SH-SY5Y (cell line): ENCODE measurements around the gene FGF19.

Source experiments
- GATA2 ChIP-seq: IDR thresholded peaks from 2 replicates; pipeline ENCODE4 v1.6.1; 2011; ENCODE audit warnings: mild to moderate bottlenecking, low read depth, low read length
- GATA3 ChIP-seq: IDR thresholded peaks from 2 replicates; pipeline ENCODE4 v1.6.1; 2011; ENCODE audit warnings: low read depth, mild to moderate bottlenecking, low read length, moderate library complexity

DNA sequence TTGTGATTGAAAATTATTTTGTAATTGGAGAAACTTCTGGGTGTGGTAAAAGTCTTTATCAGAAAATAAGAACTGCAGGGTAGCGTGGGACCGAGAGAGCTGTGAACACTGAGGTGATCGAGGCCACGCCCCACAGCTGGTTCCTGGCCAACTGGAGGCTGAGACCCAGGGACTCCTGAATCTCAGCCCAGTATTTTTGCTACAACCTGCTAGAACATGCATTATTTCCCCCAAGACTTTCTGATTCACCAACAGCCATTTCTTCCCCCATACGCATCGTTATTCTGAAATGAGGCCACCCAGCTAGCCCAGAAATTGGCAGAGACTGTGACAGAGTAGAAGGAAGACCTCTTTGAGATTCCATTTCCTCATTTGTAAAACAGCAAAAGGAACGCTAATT, 3.4 kb upstream of the FGF19 start:
- no peak for TF ChIP-seq GATA2
- TF ChIP-seq GATA3: no peak
